ENCODE data around the gene EIF3D. TPM values are rescaled to one million over a fixed set of nuclear protein-coding genes. Genes with fewer than 3 reads are reported as not detected.

The EIF3D gene
- total RNA-seq, 1 experiment from 2014 or later = 306 TPM

DNA sequence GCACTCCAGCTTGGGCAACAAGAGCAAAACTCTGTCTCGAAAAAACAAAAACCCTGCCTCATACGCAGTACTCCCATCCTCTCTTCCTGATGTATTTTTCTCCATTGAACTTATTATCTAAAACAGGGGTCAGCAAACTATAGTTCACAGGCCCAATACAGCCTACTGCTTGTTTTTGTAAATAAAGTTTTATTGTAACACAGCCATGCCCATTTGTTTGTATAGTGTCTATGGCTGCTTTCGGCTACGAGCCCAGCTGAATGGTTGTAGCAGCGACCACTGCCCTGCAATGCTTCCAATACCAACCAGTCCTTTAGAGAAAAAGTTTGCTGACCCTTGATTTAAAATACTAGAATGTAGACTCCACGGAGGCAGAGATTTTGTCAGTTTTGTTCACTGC is 53.6 kb downstream of the EIF3D start:
- Histone ChIP-seq H3K27me3 (ENCODE audit: insufficient read depth, low read length) (no peaks in the 10 kb centered on the region), H3K79me2 (ENCODE audit: insufficient read depth, low read length) (peaks cover 13% of the 10 kb centered on the region), H3K9me3 (ENCODE audit: control insufficient read depth in 1 of 2, insufficient read depth in 1 of 2, low read depth in 1 of 2, low read length in 2 of 2) (no peaks in the 10 kb centered on the region), H3K9ac (ENCODE audit: low read length) (no peak overlapping the region), H2AFZ (ENCODE audit: low read depth, low read length, poor library complexity, severe bottlenecking) (no peak overlapping the region), H3K36me3 (ENCODE audit: control insufficient read depth in 1 of 2, insufficient read depth in 2 of 2, low read length in 2 of 2) (peaks cover 29 to 32% of the 10 kb centered on the region in 2 experiments), H3K27ac (ENCODE audit: low read depth, low read length) (no peak overlapping the region), H3K4me3 (replicated peaks in 1 of 2; ENCODE audit: low read depth in 1 of 2, low read length in 2 of 2) (no peak overlapping the region), H3K9me2 (ENCODE audit: insufficient read depth) (no peaks in the 10 kb centered on the region), H4K20me1 (ENCODE audit: insufficient read depth) (no peaks in the 10 kb centered on the region), H3K4me1 (ENCODE audit: control insufficient read depth in 1 of 2, insufficient read depth in 2 of 2, low read length in 2 of 2) (peaks cover 2 to 10% of the 10 kb centered on the region in 2 experiments), H3K4me2 (ENCODE audit: low read length) (no peak overlapping the region)
- ChIA-PET CTCF (interaction anchor here (1.0 kb wide), 1 partner anchor 175 kb away, joined by 3 read pairs; no protein-coding TSS in a partner anchor), POLR2A (interaction anchor here (1.1 kb wide), 1 partner anchor 174 kb away, joined by 3 read pairs; no protein-coding TSS in a partner anchor), RAD21 (ENCODE audit: low non-redundant PET in 1 of 2, low total read pairs in 2 of 2, uncharacterized antibody in 2 of 2, unreplicated experiment in 2 of 2) (no interaction called here)
- no TSS peak for BruUV-seq (replicated peaks)
- ATAC-seq = no peak
- intact Hi-C loops (cut with micrococcal nuclease) = no loop called here
- no peak for TF ChIP-seq ZNF274 (IDR thresholded peaks at IDR 0.05; ENCODE audit: low read depth, low read length)
- TF ChIP-seq FOSL1 (IDR thresholded peaks at IDR 0.05; ENCODE audit: low read depth) = no peak
- TF ChIP-seq JUND (IDR thresholded peaks at IDR 0.05) = no peak
- TF ChIP-seq CEBPB (IDR thresholded peaks at IDR 0.05; ENCODE audit: low read depth) = no peak
- no peak for TF ChIP-seq TCF7L2 (IDR thresholded peaks at IDR 0.05; ENCODE audit: borderline replicate concordance, extremely low read depth, insufficient read depth, insufficient read length)
- TF ChIP-seq CBX3 (IDR thresholded peaks at IDR 0.05; ENCODE audit: low read depth) = no peak
- no peak for TF ChIP-seq ELF1 (IDR thresholded peaks at IDR 0.05; ENCODE audit: borderline replicate concordance, low read depth)
- no peak for TF ChIP-seq EZH2phosphoT487 (IDR thresholded peaks at IDR 0.05; ENCODE audit: borderline replicate concordance)
- TF ChIP-seq RAD21 (IDR thresholded peaks at IDR 0.05; ENCODE audit: low read depth) = no peak
- no peak for TF ChIP-seq EZH2 (IDR thresholded peaks at IDR 0.05)
- no peak for TF ChIP-seq SIN3A (IDR thresholded peaks at IDR 0.05; ENCODE audit: low read depth)
- TF ChIP-seq, protein P1, sequence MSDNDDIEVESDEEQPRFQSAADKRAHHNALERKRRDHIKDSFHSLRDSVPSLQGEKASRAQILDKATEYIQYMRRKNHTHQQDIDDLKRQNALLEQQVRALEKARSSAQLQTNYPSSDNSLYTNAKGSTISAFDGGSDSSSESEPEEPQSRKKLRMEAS (IDR thresholded peaks at IDR 0.05) = no peak
- no peak for TF ChIP-seq POLR2AphosphoS5 (IDR thresholded peaks at IDR 0.05; ENCODE audit: low read depth, low read length)
- TF ChIP-seq, protein P2, sequence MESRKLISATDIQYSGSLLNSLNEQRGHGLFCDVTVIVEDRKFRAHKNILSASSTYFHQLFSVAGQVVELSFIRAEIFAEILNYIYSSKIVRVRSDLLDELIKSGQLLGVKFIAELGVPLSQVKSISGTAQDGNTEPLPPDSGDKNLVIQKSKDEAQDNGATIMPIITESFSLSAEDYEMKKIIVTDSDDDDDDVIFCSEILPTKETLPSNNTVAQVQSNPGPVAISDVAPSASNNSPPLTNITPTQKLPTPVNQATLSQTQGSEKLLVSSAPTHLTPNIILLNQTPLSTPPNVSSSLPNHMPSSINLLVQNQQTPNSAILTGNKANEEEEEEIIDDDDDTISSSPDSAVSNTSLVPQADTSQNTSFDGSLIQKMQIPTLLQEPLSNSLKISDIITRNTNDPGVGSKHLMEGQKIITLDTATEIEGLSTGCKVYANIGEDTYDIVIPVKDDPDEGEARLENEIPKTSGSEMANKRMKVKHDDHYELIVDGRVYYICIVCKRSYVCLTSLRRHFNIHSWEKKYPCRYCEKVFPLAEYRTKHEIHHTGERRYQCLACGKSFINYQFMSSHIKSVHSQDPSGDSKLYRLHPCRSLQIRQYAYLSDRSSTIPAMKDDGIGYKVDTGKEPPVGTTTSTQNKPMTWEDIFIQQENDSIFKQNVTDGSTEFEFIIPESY (IDR thresholded peaks at IDR 0.05; ENCODE audit: extremely low read depth, insufficient replicate concordance, low read length) = no peak
- TF ChIP-seq, protein P3, sequence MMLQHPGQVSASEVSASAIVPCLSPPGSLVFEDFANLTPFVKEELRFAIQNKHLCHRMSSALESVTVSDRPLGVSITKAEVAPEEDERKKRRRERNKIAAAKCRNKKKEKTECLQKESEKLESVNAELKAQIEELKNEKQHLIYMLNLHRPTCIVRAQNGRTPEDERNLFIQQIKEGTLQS (IDR thresholded peaks at IDR 0.05) = no peak
- TF ChIP-seq EGR1 (IDR thresholded peaks at IDR 0.05; ENCODE audit: low read depth) = no peak
- TF ChIP-seq, protein P4, sequence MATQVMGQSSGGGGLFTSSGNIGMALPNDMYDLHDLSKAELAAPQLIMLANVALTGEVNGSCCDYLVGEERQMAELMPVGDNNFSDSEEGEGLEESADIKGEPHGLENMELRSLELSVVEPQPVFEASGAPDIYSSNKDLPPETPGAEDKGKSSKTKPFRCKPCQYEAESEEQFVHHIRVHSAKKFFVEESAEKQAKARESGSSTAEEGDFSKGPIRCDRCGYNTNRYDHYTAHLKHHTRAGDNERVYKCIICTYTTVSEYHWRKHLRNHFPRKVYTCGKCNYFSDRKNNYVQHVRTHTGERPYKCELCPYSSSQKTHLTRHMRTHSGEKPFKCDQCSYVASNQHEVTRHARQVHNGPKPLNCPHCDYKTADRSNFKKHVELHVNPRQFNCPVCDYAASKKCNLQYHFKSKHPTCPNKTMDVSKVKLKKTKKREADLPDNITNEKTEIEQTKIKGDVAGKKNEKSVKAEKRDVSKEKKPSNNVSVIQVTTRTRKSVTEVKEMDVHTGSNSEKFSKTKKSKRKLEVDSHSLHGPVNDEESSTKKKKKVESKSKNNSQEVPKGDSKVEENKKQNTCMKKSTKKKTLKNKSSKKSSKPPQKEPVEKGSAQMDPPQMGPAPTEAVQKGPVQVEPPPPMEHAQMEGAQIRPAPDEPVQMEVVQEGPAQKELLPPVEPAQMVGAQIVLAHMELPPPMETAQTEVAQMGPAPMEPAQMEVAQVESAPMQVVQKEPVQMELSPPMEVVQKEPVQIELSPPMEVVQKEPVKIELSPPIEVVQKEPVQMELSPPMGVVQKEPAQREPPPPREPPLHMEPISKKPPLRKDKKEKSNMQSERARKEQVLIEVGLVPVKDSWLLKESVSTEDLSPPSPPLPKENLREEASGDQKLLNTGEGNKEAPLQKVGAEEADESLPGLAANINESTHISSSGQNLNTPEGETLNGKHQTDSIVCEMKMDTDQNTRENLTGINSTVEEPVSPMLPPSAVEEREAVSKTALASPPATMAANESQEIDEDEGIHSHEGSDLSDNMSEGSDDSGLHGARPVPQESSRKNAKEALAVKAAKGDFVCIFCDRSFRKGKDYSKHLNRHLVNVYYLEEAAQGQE (IDR thresholded peaks at IDR 0.05; ENCODE audit: low read depth) = no peak
- no peak for TF ChIP-seq POLR2A (IDR thresholded peaks at IDR 0.05; ENCODE audit: borderline replicate concordance, extremely low read depth, insufficient read depth, insufficient read length)
- DNase-seq (ENCODE audit: low read depth, low spot score) = no peak

Data from HCT116 (cell line).